DLD1 (cell line): ENCODE results near the gene TMC2.
"Not testable (repeated sequence)": the region's sequence is repeated elsewhere in the genome, so short reads cannot be mapped to it uniquely, and the experiment has no call there.

Source experiments
- in situ Hi-C: cut with HindIII; loops from 2 replicates; pipeline ENCODE4 v1.10.0; 2017; ENCODE audit warnings: low sequenced_read_pairs

Gene TMC2

GRCh38 chr20:2658414-2659354 is 122.3 kb downstream of the TMC2 start:
- in situ Hi-C loops: no loop called here

- in situ Hi-C loops: no loop called here
Observed at GRCh38 chr20:2659547-2659946, 123.2 kb downstream of the TMC2 start.

- in situ Hi-C loops: no loop called here
Observed at GRCh38 chr20:2663364-2663886, 127.1 kb downstream of the TMC2 start.

GRCh38 chr20:2663887-2664719 is 127.7 kb downstream of the TMC2 start, which contains the start of gene IDH3B:
TSS of gene IDH3B (minus strand) at chr20:2664216. CDS start at chr20:2664188, 28 bp downstream.
- in situ Hi-C loops: no loop called here

GRCh38 chr20:2671977-2672376 is 135.6 kb downstream of the TMC2 start:
- in situ Hi-C loops: no loop called here

GRCh38 chr20:2672446-2672845 is 136.1 kb downstream of the TMC2 start:
- in situ Hi-C loops: no loop called here

GRCh38 chr20:2673453-2673852 is 137.1 kb downstream of the TMC2 start:
- in situ Hi-C loops: no loop called here

- in situ Hi-C loops: no loop called here
Observed at GRCh38 chr20:2680046-2680445, 143.7 kb downstream of the TMC2 start.

GRCh38 chr20:2682040-2682439 is 145.7 kb downstream of the TMC2 start:
- in situ Hi-C loops: not testable (repeated sequence)

- in situ Hi-C loops: not testable (repeated sequence)
Observed at GRCh38 chr20:2684817-2685216, 148.4 kb downstream of the TMC2 start.

GRCh38 chr20:2687514-2687913 is 151.1 kb downstream of the TMC2 start:
- in situ Hi-C loops: no loop called here

GRCh38 chr20:2688041-2688591 is 151.7 kb downstream of the TMC2 start:
- in situ Hi-C loops: no loop called here

- in situ Hi-C loops: no loop called here
Observed at GRCh38 chr20:2690213-2690612, 153.8 kb downstream of the TMC2 start.

- in situ Hi-C loops: no loop called here
Observed at GRCh38 chr20:2690718-2691117, 154.3 kb downstream of the TMC2 start.

- in situ Hi-C loops: no loop called here
Observed at GRCh38 chr20:2691127-2691526, 154.8 kb downstream of the TMC2 start.
